ENCODE measurements around the gene PRKG1. TPM values are rescaled to one million over a fixed set of nuclear protein-coding genes. Genes with fewer than 3 reads are reported as not detected.

PRKG1 gene
- total RNA-seq, 1 experiment from 2014 or later: 10.4 TPM

- Histone ChIP-seq H3K18ac (ENCODE audit: insufficient read length, low read depth, low read length) (no peak overlapping the region), H3K4ac (ENCODE audit: low read depth, low read length) (no peak overlapping the region), H3K79me2 (ENCODE audit: insufficient read depth, low read length) (no peaks in the 10 kb centered on the region), H2AFZ (ENCODE audit: low read length) (no peak overlapping the region), H2BK5ac (ENCODE audit: insufficient read length, low read length) (no peak overlapping the region), H3K79me1 (ENCODE audit: insufficient read depth, low read depth, low read length, poor library complexity, severe bottlenecking) (no peaks in the 10 kb centered on the region), H2BK15ac (ENCODE audit: low read depth, low read length) (no peak overlapping the region), H3K27me3 (ENCODE audit: insufficient read depth, low read length) (no peaks in the 10 kb centered on the region), H4K20me1 (ENCODE audit: control insufficient read depth, insufficient read depth, insufficient read length) (no peaks in the 10 kb centered on the region), H3K14ac (ENCODE audit: insufficient read depth, low read length) (no peak overlapping the region), H3K9me3 (ENCODE audit: control insufficient read depth, low read depth, low read length) (no peaks in the 10 kb centered on the region), H3K27ac (ENCODE audit: insufficient read length, low read depth, low read length) (no peak overlapping the region), H2BK12ac (ENCODE audit: insufficient read length, low read depth, low read length) (no peak overlapping the region), H4K91ac (ENCODE audit: insufficient read length, low read depth, low read length) (no peak overlapping the region), H2BK20ac (ENCODE audit: low read depth, low read length, poor library complexity, severe bottlenecking) (no peak overlapping the region), H3K23ac (ENCODE audit: insufficient read length, low read depth, low read length) (no peak overlapping the region), H2AK5ac (ENCODE audit: insufficient read length, low read length) (no peak overlapping the region), H3K23me2 (ENCODE audit: insufficient read length, low read depth, low read length, poor library complexity, severe bottlenecking) (no peaks in the 10 kb centered on the region), H3K4me2 (ENCODE audit: insufficient read depth, insufficient read length, low read length) (no peak overlapping the region), H3K4me1 (ENCODE audit: insufficient read depth, low read length) (peaks cover 3% of the 10 kb centered on the region; the same call in 1 of the 2 replicates), H3K56ac (ENCODE audit: insufficient read length, low read depth, low read length) (no peak overlapping the region), H3T11ph (ENCODE audit: low read length) (no peak overlapping the region), H4K8ac (replicated peaks; ENCODE audit: insufficient read length, low read depth, low read length) (no peak overlapping the region), H2BK120ac (ENCODE audit: low read depth, low read length, poor library complexity, severe bottlenecking) (no peak overlapping the region), H4K5ac (ENCODE audit: insufficient read length, low read depth, low read length) (no peak overlapping the region), H3K9ac (ENCODE audit: extremely low read depth, insufficient read length, low read length) (no peak overlapping the region)
- Mint-ChIP-seq H3K9me3 (no peaks in the 10 kb centered on the region), H3K36me3 (ENCODE audit: insufficient read depth in 1 of 3, low read depth in 3 of 3) (no peaks in the 10 kb centered on the region), H3K4me3 (no peak overlapping the region), H3K27me3 (ENCODE audit: low read depth) (no peaks in the 10 kb centered on the region), H3K4me1 (peaks cover 8 to 9% of the 10 kb centered on the region in 2 experiments), H3K27ac (no peak overlapping the region)
- TF ChIP-seq, protein P1, sequence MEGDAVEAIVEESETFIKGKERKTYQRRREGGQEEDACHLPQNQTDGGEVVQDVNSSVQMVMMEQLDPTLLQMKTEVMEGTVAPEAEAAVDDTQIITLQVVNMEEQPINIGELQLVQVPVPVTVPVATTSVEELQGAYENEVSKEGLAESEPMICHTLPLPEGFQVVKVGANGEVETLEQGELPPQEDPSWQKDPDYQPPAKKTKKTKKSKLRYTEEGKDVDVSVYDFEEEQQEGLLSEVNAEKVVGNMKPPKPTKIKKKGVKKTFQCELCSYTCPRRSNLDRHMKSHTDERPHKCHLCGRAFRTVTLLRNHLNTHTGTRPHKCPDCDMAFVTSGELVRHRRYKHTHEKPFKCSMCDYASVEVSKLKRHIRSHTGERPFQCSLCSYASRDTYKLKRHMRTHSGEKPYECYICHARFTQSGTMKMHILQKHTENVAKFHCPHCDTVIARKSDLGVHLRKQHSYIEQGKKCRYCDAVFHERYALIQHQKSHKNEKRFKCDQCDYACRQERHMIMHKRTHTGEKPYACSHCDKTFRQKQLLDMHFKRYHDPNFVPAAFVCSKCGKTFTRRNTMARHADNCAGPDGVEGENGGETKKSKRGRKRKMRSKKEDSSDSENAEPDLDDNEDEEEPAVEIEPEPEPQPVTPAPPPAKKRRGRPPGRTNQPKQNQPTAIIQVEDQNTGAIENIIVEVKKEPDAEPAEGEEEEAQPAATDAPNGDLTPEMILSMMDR (conservative IDR thresholded peaks at IDR 0.05): no peak
- no peak for DNase-seq
- WGBS (ENCODE audit: extremely low coverage, insufficient read length, low lambda C conversion rate): no CpG with 5 or more reads among the region's 2 CpGs
Measured at GRCh38 chr10:52259426-52259812, 1185.1 kb downstream of the PRKG1 start.

All from H9 (cell line).